Measurements from ENCODE around the gene ZNF335. TPM values are rescaled to one million over a fixed set of nuclear protein-coding genes. Genes with fewer than 3 reads are reported as not detected.

ZNF335 gene
- total and polyA plus RNA-seq, 2 of the 13 experiments (the other 11 are each of a cell fraction or from before 2014, with no cell fraction given) = 9.7 to 13.7 TPM

- TF ChIP-seq HDAC6 (IDR thresholded peaks at IDR 0.05; ENCODE audit: low read depth, low read length) (no peak), EZH2 (conservative IDR thresholded peaks at IDR 0.05; ENCODE audit: low read depth, low read length) (no peak)
- TF ChIP-seq, protein P1, sequence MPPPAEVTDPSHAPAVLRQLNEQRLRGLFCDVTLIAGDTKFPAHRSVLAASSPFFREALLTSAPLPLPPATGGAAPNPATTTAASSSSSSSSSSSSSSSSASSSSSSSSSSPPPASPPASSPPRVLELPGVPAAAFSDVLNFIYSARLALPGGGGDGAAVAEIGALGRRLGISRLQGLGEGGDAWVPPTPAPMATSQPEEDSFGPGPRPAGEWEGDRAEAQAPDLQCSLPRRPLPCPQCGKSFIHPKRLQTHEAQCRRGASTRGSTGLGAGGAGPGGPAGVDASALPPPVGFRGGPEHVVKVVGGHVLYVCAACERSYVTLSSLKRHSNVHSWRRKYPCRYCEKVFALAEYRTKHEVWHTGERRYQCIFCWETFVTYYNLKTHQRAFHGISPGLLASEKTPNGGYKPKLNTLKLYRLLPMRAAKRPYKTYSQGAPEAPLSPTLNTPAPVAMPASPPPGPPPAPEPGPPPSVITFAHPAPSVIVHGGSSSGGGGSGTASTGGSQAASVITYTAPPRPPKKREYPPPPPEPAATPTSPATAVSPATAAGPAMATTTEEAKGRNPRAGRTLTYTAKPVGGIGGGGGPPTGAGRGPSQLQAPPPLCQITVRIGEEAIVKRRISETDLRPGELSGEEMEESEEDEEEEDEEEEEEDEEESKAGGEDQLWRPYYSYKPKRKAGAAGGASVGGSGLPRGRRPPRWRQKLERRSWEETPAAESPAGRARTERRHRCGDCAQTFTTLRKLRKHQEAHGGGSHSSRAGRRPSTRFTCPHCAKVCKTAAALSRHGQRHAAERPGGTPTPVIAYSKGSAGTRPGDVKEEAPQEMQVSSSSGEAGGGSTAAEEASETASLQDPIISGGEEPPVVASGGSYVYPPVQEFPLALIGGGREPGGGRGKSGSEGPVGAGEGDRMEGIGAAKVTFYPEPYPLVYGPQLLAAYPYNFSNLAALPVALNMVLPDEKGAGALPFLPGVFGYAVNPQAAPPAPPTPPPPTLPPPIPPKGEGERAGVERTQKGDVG (CRISPR knock-in tag; IDR thresholded peaks at IDR 0.05; ENCODE audit: borderline replicate concordance) = no peak
Observed at GRCh38 chr20:46018611-46019010, 46.6 kb upstream of the ZNF335 start (continued).

DNA sequence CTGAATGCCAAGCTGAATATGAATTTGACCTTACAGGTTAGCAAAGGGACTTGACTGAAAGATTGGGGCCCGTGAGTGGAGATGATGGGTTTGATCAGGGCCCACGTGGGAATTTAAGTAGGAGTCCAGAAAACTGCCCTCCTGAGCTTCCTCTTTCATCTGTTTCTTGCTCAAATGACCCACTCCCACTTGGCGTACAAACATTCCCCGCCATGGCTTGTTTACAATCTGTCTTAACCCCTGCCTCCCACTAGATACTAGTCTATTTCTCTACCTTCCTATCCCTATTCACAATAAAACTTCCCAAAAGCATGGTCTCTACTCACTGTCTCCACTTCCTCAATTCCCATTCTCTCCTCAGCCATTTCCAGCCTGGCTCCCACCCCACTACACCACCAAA is 46.1 kb upstream of the ZNF335 start:
- Histone ChIP-seq H3K9ac (ENCODE audit: insufficient read depth, low read depth, low read length) (no peak overlapping the region), H3K4me3 (replicated peaks in 1 of 3; ENCODE audit: insufficient read depth in 1 of 3, low read depth in 2 of 3, low read length in 3 of 3) (no peak overlapping the region), H3K4me2 (ENCODE audit: low read depth, low read length) (0 out of 2 replicates have a peak overlapping the region, but pooled peaks have one; percentile 4), H3K79me2 (ENCODE audit: insufficient read depth, low read length) (no peaks in the 10 kb centered on the region), H3K36me3 (replicated peaks in 1 of 2; ENCODE audit: control insufficient read depth in 1 of 2, insufficient read depth in 2 of 2, low read length in 2 of 2) (no peaks in the 10 kb centered on the region), H3K9me3 (ENCODE audit: low read length) (no peaks in the 10 kb centered on the region), H3K27ac (ENCODE audit: extremely low read length, insufficient read depth, low read length) (no peak overlapping the region), H2AFZ (ENCODE audit: low read length) (no peak overlapping the region), H3K4me1 (ENCODE audit: insufficient read depth, low read length) (peaks cover 72% of the 10 kb centered on the region), H3K27me3 (ENCODE audit: control insufficient read depth in 1 of 2, insufficient read depth in 2 of 2, low read length in 2 of 2) (peaks cover under 1 to 8% of the 10 kb centered on the region in 2 experiments; a peak in 1 of 5 replicates), H4K20me1 (ENCODE audit: insufficient read depth, low read length) (peaks cover 13% of the 10 kb centered on the region; the same call in 1 of the 2 replicates)
- BruUV-seq (replicated peaks) = no TSS peak
- TF ChIP-seq FOXA1 (IDR thresholded peaks at IDR 0.05) (no peak), FOXA1 (CRISPR knock-in tag; IDR thresholded peaks at IDR 0.05) (peak; percentile 12; the same call in 1 of the 2 replicates), ZNF674 (CRISPR knock-in tag; IDR thresholded peaks at IDR 0.05; ENCODE audit: low read depth) (no peak), ZBTB20 (CRISPR knock-in tag; IDR thresholded peaks at IDR 0.05; ENCODE audit: borderline replicate concordance, low read depth) (no peak), ZNF652 (CRISPR knock-in tag; IDR thresholded peaks at IDR 0.05; ENCODE audit: borderline replicate concordance, low read depth) (peak; percentile 81), FOXA3 (CRISPR knock-in tag; IDR thresholded peaks at IDR 0.05) (peak; percentile 47; the same call in 1 of the 2 replicates), HDAC2 (CRISPR knock-in tag; IDR thresholded peaks at IDR 0.05) (no peak)
- TF ChIP-seq, protein P2, sequence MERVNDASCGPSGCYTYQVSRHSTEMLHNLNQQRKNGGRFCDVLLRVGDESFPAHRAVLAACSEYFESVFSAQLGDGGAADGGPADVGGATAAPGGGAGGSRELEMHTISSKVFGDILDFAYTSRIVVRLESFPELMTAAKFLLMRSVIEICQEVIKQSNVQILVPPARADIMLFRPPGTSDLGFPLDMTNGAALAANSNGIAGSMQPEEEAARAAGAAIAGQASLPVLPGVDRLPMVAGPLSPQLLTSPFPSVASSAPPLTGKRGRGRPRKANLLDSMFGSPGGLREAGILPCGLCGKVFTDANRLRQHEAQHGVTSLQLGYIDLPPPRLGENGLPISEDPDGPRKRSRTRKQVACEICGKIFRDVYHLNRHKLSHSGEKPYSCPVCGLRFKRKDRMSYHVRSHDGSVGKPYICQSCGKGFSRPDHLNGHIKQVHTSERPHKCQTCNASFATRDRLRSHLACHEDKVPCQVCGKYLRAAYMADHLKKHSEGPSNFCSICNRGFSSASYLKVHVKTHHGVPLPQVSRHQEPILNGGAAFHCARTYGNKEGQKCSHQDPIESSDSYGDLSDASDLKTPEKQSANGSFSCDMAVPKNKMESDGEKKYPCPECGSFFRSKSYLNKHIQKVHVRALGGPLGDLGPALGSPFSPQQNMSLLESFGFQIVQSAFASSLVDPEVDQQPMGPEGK (CRISPR knock-in tag; IDR thresholded peaks at IDR 0.05) = no peak
- ChIA-PET CTCF (ENCODE audit: low intra/inter-chr PET ratio, low total read pairs) (no interaction called here), POLR2A (no interaction called here)
- ATAC-seq (no peak), DNase-seq (ENCODE audit: low spot score) (no peak), FAIRE-seq (no peak)
- 4% methylated on average over 4 of the region's 4 CpGs for WGBS (ENCODE audit: low lambda C conversion rate)
- intact Hi-C loops (cut with micrococcal nuclease; ENCODE audit: unreplicated experiment) = no loop called here
- in situ Hi-C loops (cut with HindIII; ENCODE audit: extremely low pct_ligation_motif_present, low pct_unique_long_range_greater_than_20kb) = no loop called here

Measured in HepG2 (cell line).